Heart left ventricle (tissue), 16 donors: Measurements from ENCODE around the gene AFAP1. TPM values are rescaled to one million over a fixed set of nuclear protein-coding genes. Genes with fewer than 3 reads are reported as not detected.
A peak's percentile ranks its signal among the peaks of the same experiment; 100 is the strongest.

Source experiments
- ATAC-seq, 4 donors: fragments of 200-7000 bp; cut with Tn5 transposase; one replicate each; pipeline ENCODE4 v1.9.1; 2020 to 2022; ENCODE audit warnings: moderate library complexity in 4 of 4, mild to moderate bottlenecking in 3 of 4, moderate number of reproducible peaks in 1 of 4
- DNase-seq, 5 donors: peaks; one replicate each; pipeline ENCODE4 v3.0.0-alpha.2; 2020
- H3K27ac ChIP-seq, 12 donors: fragments of 200-600 bp; sonication (generic) in 4 of 12; one replicate each; pipeline versions ENCODE4 v1.5.0 to v1.8.0; 2016 to 2022; ENCODE audit warnings: mild to moderate bottlenecking in 2 of 12
- H3K27me3 ChIP-seq, 9 donors: fragments of 200-600 bp; sonication (generic) in 2 of 9; one replicate each; pipeline versions ENCODE4 v1.5.1 to v1.8.0; 2016 to 2022; ENCODE audit warnings: mild to moderate bottlenecking in 3 of 9
- H3K36me3 ChIP-seq, 9 donors: fragments of 200-600 bp; sonication (generic) in 2 of 9; one replicate each; pipeline versions ENCODE4 v1.5.0 to v1.8.0; 2018 to 2022; ENCODE audit warnings: mild to moderate bottlenecking in 2 of 9
- H3K4me1 ChIP-seq, 12 donors: fragments of 200-600 bp; sonication (generic) in 4 of 12; one replicate each; pipeline versions ENCODE4 v1.5.0 to v1.8.0; 2016 to 2022; ENCODE audit warnings: mild to moderate bottlenecking in 3 of 12
- H3K4me3 ChIP-seq, 12 donors: fragments of 200-600 bp; sonication (generic) in 4 of 12; one replicate each; pipeline versions ENCODE4 v1.5.0 to v1.8.0; 2017 to 2022; ENCODE audit warnings: mild to moderate bottlenecking in 9 of 12, moderate library complexity in 4 of 12
- H3K9me3 ChIP-seq, 12 donors: fragments of 200-600 bp; sonication (generic) in 4 of 12; one replicate each; pipeline versions ENCODE4 v1.5.0 to v1.8.0; 2016 to 2022; ENCODE audit warnings: mild to moderate bottlenecking in 1 of 12
- CTCF ChIP-seq, 12 donors: fragments of 200-600 bp; sonication (generic) in 4 of 12; IDR thresholded peaks; one replicate each; pipeline versions ENCODE4 v1.5.0 to v1.8.0; 2018 to 2022; ENCODE audit warnings: antibody characterized with exemption in 12 of 12, mild to moderate bottlenecking in 5 of 12
- POLR2A ChIP-seq, 2 donors: fragments of 450-650 bp; IDR thresholded peaks; one replicate each; pipeline ENCODE4 v1.6.1; 2017; ENCODE audit warnings: antibody characterized with exemption in 2 of 2, mild to moderate bottlenecking in 2 of 2, moderate library complexity in 2 of 2
- WGBS, 4 donors: extraction: QIAGEN DNeasy Blood & Tissue Kit in 2 of 4; methylation state at CpG; one replicate each; pipeline versions ENCODE4 v1.1.5 to v1.1.7; 2013 to 2018; 5-methylcytosine and 5-hydroxymethylcytosine counted together
- intact Hi-C, 10 donors: fragments of 100-400 bp; cut with DNase I; formaldehyde crosslinking; loops; one replicate each; pipeline versions ENCODE4 v1.11.1 to v1.14.2; 2022
- polyA plus RNA-seq, 2 donors: library from polyadenylated mRNA; stranded (reverse); fragments of 200-250 nt; gene quantifications; one replicate each; pipeline ENCODE4 v1.2.3, GENCODE V29; 2013
- total RNA-seq, 9 donors: library from RNA; depleted of rRNA in 2 of 9; stranded (reverse); fragments of >200 nt in 2 of 9; fragmentation: NEBNext Ultra II Directional in 3 of 9; extraction: Animal tissue kit (Norgen Biotek cat#: 25700) in 3 of 9; gene quantifications; one replicate each; pipeline versions ENCODE4 v1.1.0 to v1.2.4, GENCODE V29; 2016 to 2023
- donor health status: ischemic (EF 13 %, LVEDD 7.1; RV severe dilation, severe dysfunction).
- donor health status: healthy with polysubstance abuse.
- donor health status: DM: no; HTN: yes; CAD: no.
- donor health status: DM: no; HTN: no; CAD: no.
- donor health status: ischemic (EF 25% LVEDD 6.9; RV normal size, moderate dysfunction).
- donor health status: ischemic (EF 25% LVEDD 5.7; RV mildly dilated, moderate dysfunction).
- donor health status: healthy.
- donor health status: DM: yes; HTN: yes; CAD: no.
- donor health status: ischemic (EF 35%, LVEDD 5.7; RV mildly dilated, moderate dysfunction).
- donor health status: nonischemic (EF 11% LVEDD 7.7; RV severe dilation, severe dysfunction).
- donor health status: DM: yes; HTN: yes; CAD: no.
- donor health status: PGD.
- donor health status: ischemic (EF 29% LVEDD 5.4; RV normal size, mild dysfunction).
- donor health status: nonischemic (EF 23%, LVEDD 6.1; RV moderate dilation, normal function).

AFAP1 gene
- total and polyA plus RNA-seq, 11 donors = 2.0 to 18.0 (median 7.0) TPM

- Histone ChIP-seq H3K27ac (peak overlapping the region in 6 of 12 donors; percentile 3 to 62 (median 48)), H3K27me3 (no peaks in the 10 kb centered on the region), H3K4me3 (no peak overlapping the region), H3K9me3 (no peaks in the 10 kb centered on the region), H3K36me3 (peaks cover 0 to 20% (median 4%) of the 10 kb centered on the region in 9 donors), H3K4me1 (peaks cover 0 to 52% (median 15%) of the 10 kb centered on the region in 12 donors)
- ATAC-seq (no peak), DNase-seq (no peak)
- TF ChIP-seq POLR2A (IDR thresholded peaks at IDR 0.05) (no peak), CTCF (IDR thresholded peaks at IDR 0.05) (no peak)
- WGBS, 4 donors = 48 to 77% (median 59%) methylated on average over 2 of the region's 2 CpGs
- intact Hi-C loops = no loop called here
These were observed 81.7 kb downstream of the AFAP1 start for GRCh38 chr4:7857993-7858392.

DNA sequence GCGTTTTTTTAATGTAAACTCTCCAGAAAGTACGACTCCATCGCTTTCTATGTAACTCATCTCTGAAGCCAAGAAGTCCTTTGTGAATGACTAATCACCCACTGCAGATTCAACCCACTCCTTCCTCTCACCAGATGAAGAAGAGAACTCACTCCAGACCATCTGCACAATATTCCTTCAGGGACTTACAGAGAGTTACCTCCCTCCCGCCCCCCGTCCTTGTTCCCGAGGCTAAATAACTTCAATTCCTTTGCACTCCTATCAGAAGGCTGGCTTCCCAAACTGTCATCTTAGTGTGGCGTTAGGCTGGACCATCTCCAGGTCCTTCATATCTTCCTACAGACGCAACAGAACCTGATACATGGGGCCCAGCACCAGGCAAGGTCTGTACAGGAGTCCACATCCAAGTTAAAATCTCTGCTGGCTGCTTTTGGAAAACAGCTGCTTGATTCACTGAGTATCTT lies 82.4 kb downstream of the AFAP1 start:
- intact Hi-C loops = no loop called here
- Histone ChIP-seq H3K36me3 (peaks cover 0 to 20% (median 4%) of the 10 kb centered on the region in 9 donors), H3K27ac (peak overlapping the region in 7 of 12 donors; percentile 3 to 62 (median 40)), H3K4me3 (no peak overlapping the region), H3K9me3 (no peaks in the 10 kb centered on the region), H3K27me3 (no peaks in the 10 kb centered on the region), H3K4me1 (peaks cover 0 to 52% (median 15%) of the 10 kb centered on the region in 12 donors)
- ATAC-seq (peak; percentile 43 to 82 (median 72)), DNase-seq (peak in 4 of 5 donors; percentile 39 to 71 (median 62))
- TF ChIP-seq CTCF (IDR thresholded peaks at IDR 0.05) (no peak), POLR2A (IDR thresholded peaks at IDR 0.05) (no peak)
- 26 to 38% (median 32%) methylated on average over 8 of the region's 8 CpGs for WGBS, 4 donors

DNA sequence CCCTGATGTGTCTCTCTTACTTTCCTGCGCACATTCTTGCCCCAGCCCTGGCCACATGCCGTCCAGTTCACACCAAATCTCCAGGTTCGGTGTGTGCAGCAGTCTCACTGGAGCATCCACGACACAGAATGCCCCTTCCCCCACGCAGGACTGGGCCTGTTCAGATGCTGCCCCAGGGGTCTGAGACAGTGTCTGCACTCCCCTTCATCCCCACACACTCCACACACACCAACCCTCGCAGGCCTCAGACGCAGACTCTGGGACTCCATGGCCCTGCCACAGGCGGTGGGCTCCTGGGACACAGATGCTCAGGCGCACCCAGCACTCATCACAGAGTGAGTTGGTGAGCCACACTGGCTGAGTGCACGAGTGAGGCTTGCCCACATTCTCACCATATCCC lies 83.9 kb downstream of the AFAP1 start:
- TF ChIP-seq POLR2A (IDR thresholded peaks at IDR 0.05) (no peak), CTCF (IDR thresholded peaks at IDR 0.05) (no peak)
- Histone ChIP-seq H3K27me3 (no peaks in the 10 kb centered on the region), H3K4me1 (peaks cover 0 to 44% (median 13%) of the 10 kb centered on the region in 12 donors), H3K27ac (peak overlapping the region in 4 of 12 donors; percentile 6 to 60 (median 34)), H3K36me3 (peaks cover 0 to 25% (median 5%) of the 10 kb centered on the region in 9 donors), H3K9me3 (no peaks in the 10 kb centered on the region), H3K4me3 (no peak overlapping the region)
- DNase-seq (no peak), ATAC-seq (no peak)
- 83 to 90% (median 87%) methylated on average over 10 of the region's 10 CpGs for WGBS, 4 donors
- intact Hi-C loops = no loop called here

GRCh38 chr4:7854697-7855370 lies 84.8 kb downstream of the AFAP1 start:
- Histone ChIP-seq H3K36me3 (peaks cover 0 to 29% (median 5%) of the 10 kb centered on the region in 9 donors), H3K27ac (peak overlapping the region in 4 of 12 donors; percentile 6 to 60 (median 38)), H3K4me1 (peaks cover 0 to 40% (median 13%) of the 10 kb centered on the region in 12 donors), H3K27me3 (no peaks in the 10 kb centered on the region), H3K4me3 (no peak overlapping the region), H3K9me3 (no peaks in the 10 kb centered on the region)
- 75 to 78% (median 77%) methylated on average over 9 of the region's 9 CpGs for WGBS, 4 donors
- TF ChIP-seq POLR2A (IDR thresholded peaks at IDR 0.05) = no peak
- DNase-seq = no peak
- ATAC-seq = peak in 1 of 4 donors; percentile 13
- intact Hi-C loops = no loop called here
